MM.1S (cell line): ENCODE data around the gene STYX.

Experiments
- CTCF ChIP-seq: fragments of 300-600 bp; sonication (generic); IDR thresholded peaks from 2 replicates; pipeline ENCODE4 v1.5.1; 2016; ENCODE audit warnings: antibody characterized with exemption, low read length, mixed read lengths
- EZH2 ChIP-seq: fragments of 300-600 bp; sonication (generic); optimal IDR thresholded peaks from 2 replicates; pipeline ENCODE3; 2017; ENCODE audit warnings: low read depth, mild to moderate bottlenecking, antibody characterized with exemption, low read length, mixed read lengths
- EZH2phosphoT487 ChIP-seq: fragments of 300-600 bp; sonication (generic); IDR thresholded peaks from 2 replicates; pipeline ENCODE4 v1.6.1; 2018; ENCODE audit warnings: antibody characterized with exemption, low read length

GRCh38 chr14:52733824-52734223, 3.9 kb downstream of the STYX start:
- TF ChIP-seq EZH2 (no peak), CTCF (no peak), EZH2phosphoT487 (no peak)
